ELF-1 (cell line): Measurements from ENCODE around the gene SLC7A4.
"Not testable (repeated sequence)": the region's sequence is repeated elsewhere in the genome, so short reads cannot be mapped to it uniquely, and the experiment has no call there.

Experiments used
- DNase-seq: peaks from one replicate; pipeline ENCODE4 v3.0.0-alpha.2; 2016; ENCODE audit warnings: low read depth, low spot score

SLC7A4 gene

GRCh38 chr22:21032037-21032867 is at the start of gene SLC7A4:
Gene SLC7A4 (minus strand): TSS chr22:21032561. CDS start chr22:21031812, 749 bp downstream.
- DNase-seq, result no peak

GRCh38 chr22:21080435-21081137 is 48.2 kb upstream of the SLC7A4 start:
- no peak for DNase-seq

- DNase-seq, result no peak
These were observed 47.1 kb upstream of the SLC7A4 start for GRCh38 chr22:21079493-21079892.

- DNase-seq, result no peak
These were observed 46.6 kb upstream of the SLC7A4 start for GRCh38 chr22:21078916-21079315.

GRCh38 chr22:21077884-21078508 is 45.6 kb upstream of the SLC7A4 start:
- no peak for DNase-seq

GRCh38 chr22:21076912-21077625 is 44.7 kb upstream of the SLC7A4 start:
- DNase-seq, result no peak

GRCh38 chr22:21075516-21076138 is 43.3 kb upstream of the SLC7A4 start:
- DNase-seq, result no peak

GRCh38 chr22:21074102-21074715 is 41.8 kb upstream of the SLC7A4 start:
- DNase-seq, result no peak

- no peak for DNase-seq
These were observed 41.1 kb upstream of the SLC7A4 start for GRCh38 chr22:21073482-21073881.

- DNase-seq, result no peak
These were observed 40.7 kb upstream of the SLC7A4 start for GRCh38 chr22:21073023-21073422.

GRCh38 chr22:21071796-21072195 is 39.4 kb upstream of the SLC7A4 start:
- not testable (repeated sequence) for DNase-seq

GRCh38 chr22:21070690-21071615 is 38.6 kb upstream of the SLC7A4 start:
- no peak for DNase-seq

GRCh38 chr22:21069375-21069774 is 37.0 kb upstream of the SLC7A4 start:
- no peak for DNase-seq

GRCh38 chr22:21068681-21069276 is 36.4 kb upstream of the SLC7A4 start:
- no peak for DNase-seq

- DNase-seq, result no peak
These were observed 35.7 kb upstream of the SLC7A4 start for GRCh38 chr22:21067901-21068680.

- DNase-seq, result no peak
These were observed 34.9 kb upstream of the SLC7A4 start for GRCh38 chr22:21067075-21067900.
